ENCODE data around the gene SIX5. TPM values are rescaled to one million over a fixed set of nuclear protein-coding genes. Genes with fewer than 3 reads are reported as not detected.

SIX5 gene
- total and polyA plus RNA-seq, 9 of the 15 experiments (the other 6 are each of a cell fraction or from before 2014, with no cell fraction given) = 1.4 to 17.2 (median 7.4) TPM; not detected in 2

DNA sequence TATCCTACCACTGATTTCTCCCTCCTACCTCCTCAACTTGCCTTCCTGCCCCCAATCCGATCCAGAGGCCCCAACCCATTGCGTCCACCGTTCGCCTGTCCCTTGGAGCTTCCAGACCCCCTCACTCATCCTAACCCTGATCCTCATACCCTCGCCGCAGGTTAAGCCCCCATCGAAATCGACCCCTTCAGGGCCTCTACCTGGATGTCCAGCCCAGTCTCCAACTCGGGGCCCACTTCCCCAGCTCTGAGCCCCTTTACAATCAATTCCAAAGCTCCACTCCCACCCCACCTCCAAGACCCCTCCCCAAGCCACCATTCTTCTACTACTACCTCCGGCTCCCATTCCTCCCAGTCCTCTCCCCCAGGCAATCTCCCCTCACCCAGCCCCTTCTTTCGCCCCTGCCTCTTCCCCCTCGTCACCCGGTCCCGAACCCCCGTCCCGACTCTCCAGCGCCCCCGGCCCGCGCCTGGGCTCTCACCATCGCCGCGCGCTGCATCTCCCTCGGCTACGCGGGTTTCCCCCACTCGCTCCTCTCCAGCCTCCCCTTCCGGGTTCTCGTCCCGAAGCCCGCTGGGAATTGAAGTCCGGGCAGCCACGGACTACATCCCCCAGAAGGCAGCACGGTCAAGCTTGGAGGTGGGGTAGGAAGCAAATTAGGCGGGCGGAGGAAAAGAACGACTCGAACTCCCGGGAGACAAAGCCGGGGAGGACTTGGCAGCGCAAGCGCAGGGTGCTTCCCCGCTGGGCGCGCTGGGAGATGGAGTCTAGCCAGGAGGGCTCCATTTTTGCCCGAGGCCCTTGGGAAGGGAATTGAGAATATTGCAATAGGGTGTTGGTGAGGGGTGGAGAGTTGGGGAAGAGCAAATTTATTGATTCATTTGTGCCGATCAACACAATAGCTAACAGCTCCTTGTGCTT lies 38.4 kb downstream of the SIX5 start, which contains the start of gene FBXO46 (continued):
- TF ChIP-seq, protein P1, sequence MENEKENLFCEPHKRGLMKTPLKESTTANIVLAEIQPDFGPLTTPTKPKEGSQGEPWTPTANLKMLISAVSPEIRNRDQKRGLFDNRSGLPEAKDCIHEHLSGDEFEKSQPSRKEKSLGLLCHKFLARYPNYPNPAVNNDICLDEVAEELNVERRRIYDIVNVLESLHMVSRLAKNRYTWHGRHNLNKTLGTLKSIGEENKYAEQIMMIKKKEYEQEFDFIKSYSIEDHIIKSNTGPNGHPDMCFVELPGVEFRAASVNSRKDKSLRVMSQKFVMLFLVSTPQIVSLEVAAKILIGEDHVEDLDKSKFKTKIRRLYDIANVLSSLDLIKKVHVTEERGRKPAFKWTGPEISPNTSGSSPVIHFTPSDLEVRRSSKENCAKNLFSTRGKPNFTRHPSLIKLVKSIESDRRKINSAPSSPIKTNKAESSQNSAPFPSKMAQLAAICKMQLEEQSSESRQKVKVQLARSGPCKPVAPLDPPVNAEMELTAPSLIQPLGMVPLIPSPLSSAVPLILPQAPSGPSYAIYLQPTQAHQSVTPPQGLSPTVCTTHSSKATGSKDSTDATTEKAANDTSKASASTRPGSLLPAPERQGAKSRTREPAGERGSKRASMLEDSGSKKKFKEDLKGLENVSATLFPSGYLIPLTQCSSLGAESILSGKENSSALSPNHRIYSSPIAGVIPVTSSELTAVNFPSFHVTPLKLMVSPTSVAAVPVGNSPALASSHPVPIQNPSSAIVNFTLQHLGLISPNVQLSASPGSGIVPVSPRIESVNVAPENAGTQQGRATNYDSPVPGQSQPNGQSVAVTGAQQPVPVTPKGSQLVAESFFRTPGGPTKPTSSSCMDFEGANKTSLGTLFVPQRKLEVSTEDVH (IDR thresholded peaks at IDR 0.05; ENCODE audit: low read depth, partially characterized antibody) = peak; percentile 78
- TF ChIP-seq ZNF644 (tag; IDR thresholded peaks at IDR 0.05; ENCODE audit: low read depth) = no peak; the same call in 1 of the 2 replicates
- TF ChIP-seq, protein P2, sequence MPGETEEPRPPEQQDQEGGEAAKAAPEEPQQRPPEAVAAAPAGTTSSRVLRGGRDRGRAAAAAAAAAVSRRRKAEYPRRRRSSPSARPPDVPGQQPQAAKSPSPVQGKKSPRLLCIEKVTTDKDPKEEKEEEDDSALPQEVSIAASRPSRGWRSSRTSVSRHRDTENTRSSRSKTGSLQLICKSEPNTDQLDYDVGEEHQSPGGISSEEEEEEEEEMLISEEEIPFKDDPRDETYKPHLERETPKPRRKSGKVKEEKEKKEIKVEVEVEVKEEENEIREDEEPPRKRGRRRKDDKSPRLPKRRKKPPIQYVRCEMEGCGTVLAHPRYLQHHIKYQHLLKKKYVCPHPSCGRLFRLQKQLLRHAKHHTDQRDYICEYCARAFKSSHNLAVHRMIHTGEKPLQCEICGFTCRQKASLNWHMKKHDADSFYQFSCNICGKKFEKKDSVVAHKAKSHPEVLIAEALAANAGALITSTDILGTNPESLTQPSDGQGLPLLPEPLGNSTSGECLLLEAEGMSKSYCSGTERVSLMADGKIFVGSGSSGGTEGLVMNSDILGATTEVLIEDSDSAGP (CRISPR knock-in tag; IDR thresholded peaks at IDR 0.05) = no peak
- no peak for TF ChIP-seq HDAC2 (IDR thresholded peaks at IDR 0.05)
- no peak for TF ChIP-seq NCOA6 (IDR thresholded peaks at IDR 0.05)
- TF ChIP-seq ZNF174 (CRISPR knock-in tag; IDR thresholded peaks at IDR 0.05) = no peak
- peak; percentile 48 for TF ChIP-seq HNRNPLL (IDR thresholded peaks at IDR 0.05; ENCODE audit: low read depth, low read length, poor library complexity, severe bottlenecking)
- TF ChIP-seq ZNF311 (CRISPR knock-in tag; IDR thresholded peaks at IDR 0.05) = no peak
- no peak for TF ChIP-seq ZNF717 (CRISPR knock-in tag; IDR thresholded peaks at IDR 0.05)
- TF ChIP-seq, protein P3, sequence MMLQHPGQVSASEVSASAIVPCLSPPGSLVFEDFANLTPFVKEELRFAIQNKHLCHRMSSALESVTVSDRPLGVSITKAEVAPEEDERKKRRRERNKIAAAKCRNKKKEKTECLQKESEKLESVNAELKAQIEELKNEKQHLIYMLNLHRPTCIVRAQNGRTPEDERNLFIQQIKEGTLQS (IDR thresholded peaks at IDR 0.05) = no peak
- TF ChIP-seq, protein P3 (CRISPR knock-in tag; conservative IDR thresholded peaks at IDR 0.05) = no peak
- TF ChIP-seq CREM (IDR thresholded peaks at IDR 0.05; ENCODE audit: low read depth) = peak; percentile 91
- TF ChIP-seq FOXA1 (IDR thresholded peaks at IDR 0.05; ENCODE audit: borderline replicate concordance) = no peak
- TF ChIP-seq KDM4B (IDR thresholded peaks at IDR 0.05; ENCODE audit: borderline replicate concordance in 2 of 2, low read depth in 1 of 2) = peak in 1 of 2 experiments; percentile 22; a peak in 1 of 4 replicates
- peak; percentile 92 for TF ChIP-seq POLR2G (IDR thresholded peaks at IDR 0.05; ENCODE audit: low read depth, low read length)
- no peak for TF ChIP-seq ZSCAN29 (IDR thresholded peaks at IDR 0.05)
- no peak for TF ChIP-seq TCF7L2 (IDR thresholded peaks at IDR 0.05; ENCODE audit: low read depth, low read length)
- TF ChIP-seq CHD4 (IDR thresholded peaks at IDR 0.05; ENCODE audit: insufficient read depth, insufficient replicate concordance, low read depth, low read length, poor library complexity, severe bottlenecking) = no peak
- peak in 1 of 2 experiments; percentile 88; a peak in 2 of 4 replicates for TF ChIP-seq HDAC1 (IDR thresholded peaks at IDR 0.05)
- TF ChIP-seq ZNF79 (CRISPR knock-in tag; IDR thresholded peaks at IDR 0.05; ENCODE audit: low read depth) = no peak
- TF ChIP-seq SMARCA5 (IDR thresholded peaks at IDR 0.05) = no peak; the same call in 1 of the 2 replicates
- 0 out of 2 replicates have a peak, but pooled peaks have one; percentile 53 for TF ChIP-seq MYC (IDR thresholded peaks at IDR 0.05; ENCODE audit: low read depth, low read length)
- no peak for TF ChIP-seq MYC (CRISPR knock-in tag; IDR thresholded peaks at IDR 0.05; ENCODE audit: borderline replicate concordance, low read depth)
- no peak for TF ChIP-seq SMARCB1 (IDR thresholded peaks at IDR 0.05; ENCODE audit: insufficient read length, low read depth)
